Psoas muscle (tissue), 8 donors: ENCODE results near the gene CCDC92B. TPM values are rescaled to one million over a fixed set of nuclear protein-coding genes. Genes with fewer than 3 reads are reported as not detected.

Experiments
- ATAC-seq, 4 donors: fragments of 200-7000 bp; cut with Tn5 transposase; one replicate each; pipeline ENCODE4 v1.9.1; 2020; ENCODE audit warnings: moderate library complexity in 3 of 4, mild to moderate bottlenecking in 2 of 4
- DNase-seq, 2 donors: peaks; one replicate each; pipeline ENCODE4 v3.0.0-alpha.2; 2020
- H3K27ac ChIP-seq: fragments of 200-600 bp; one replicate; pipeline ENCODE4 v1.8.0; 2022
- H3K27me3 ChIP-seq, 3 donors: fragments of 200-600 bp in 1 of 3; one replicate each; pipeline versions ENCODE4 v1.6.1 to v1.8.0; 2013 to 2022; ENCODE audit warnings: low read length in 2 of 3, mild to moderate bottlenecking in 2 of 3, moderate library complexity in 1 of 3; ENCODE audit not compliant: insufficient read depth in 3 of 3
- H3K36me3 ChIP-seq, 2 donors: fragments of 200-600 bp in 1 of 2; one replicate each; pipeline versions ENCODE4 v1.6.1 to v1.8.0; 2013 to 2022; ENCODE audit warnings: low read depth in 1 of 2, mild to moderate bottlenecking in 1 of 2, moderate library complexity in 1 of 2; ENCODE audit not compliant: insufficient read depth in 1 of 2
- H3K4me1 ChIP-seq: fragments of 200-600 bp; one replicate; pipeline ENCODE4 v1.8.0; 2022
- H3K4me3 ChIP-seq: fragments of 200-600 bp; one replicate; pipeline ENCODE4 v1.8.0; 2022; ENCODE audit warnings: mild to moderate bottlenecking
- H3K9me3 ChIP-seq: fragments of 200-600 bp; one replicate; pipeline ENCODE4 v1.8.0; 2022
- CTCF ChIP-seq: fragments of 200-600 bp; IDR thresholded peaks from one replicate; pipeline ENCODE4 v1.8.0; 2022; ENCODE audit warnings: antibody characterized with exemption
- WGBS, 3 donors: extraction: QIAGEN DNeasy Blood & Tissue Kit; methylation state at CpG; one replicate each; pipeline versions ENCODE4 v1.1.6 to v1.1.7; 2013; 5-methylcytosine and 5-hydroxymethylcytosine counted together
- intact Hi-C, 2 donors: fragments of 100-400 bp; cut with DNase I; formaldehyde crosslinking; loops; one replicate each; pipeline versions ENCODE4 v1.11.0 to v1.14.2; 2022
- polyA plus RNA-seq, 3 donors: library from polyadenylated mRNA; stranded (reverse); fragments of 200-250 nt; gene quantifications; one replicate each; pipeline ENCODE4 v1.2.3, GENCODE V29; 2013
- total RNA-seq, 4 donors: library from RNA; stranded (reverse); fragmentation: NEBNext Ultra II Directional in 2 of 4; extraction: Animal tissue kit (Norgen Biotek cat#: 25700) in 2 of 4; gene quantifications; one replicate each; pipeline versions ENCODE4 v1.2.1 to v1.2.4, GENCODE V29; 2021 to 2023
- donor health status: healthy with polysubstance abuse.
- donor health status: DM: no; HTN: no; CAD: no; lungs with moderate emphysema.
- donor health status: Bipolar disorder and iron deficiency.
- donor health status: healthy.
- donor health status: DM: yes; HTN: yes; CAD: no.
- donor health status: DM: no; HTN: no; CAD: no.
- donor health status: DM: no; HTN: no; CAD: no.
- donor health status: DM: yes; HTN: yes; CAD: no.

CCDC92B gene
- total and polyA plus RNA-seq, 7 donors, result 0.01 to 0.23 (median 0.07) TPM; not detected in 3

GRCh38 chr17:2690165-2691068 lies 59.0 kb downstream of the CCDC92B start:
- ATAC-seq (no peak), DNase-seq (peak in 1 of 2 donors; percentile 59)
- no peak for TF ChIP-seq CTCF
- Histone ChIP-seq H3K9me3 (no peaks in the 10 kb centered on the region), H3K4me3 (no peak overlapping the region), H3K27me3 (no peaks in the 10 kb centered on the region), H3K27ac (peak overlapping the region; percentile 9), H3K36me3 (peaks cover 0 to 53% of the 10 kb centered on the region in 2 donors), H3K4me1 (peaks cover 38% of the 10 kb centered on the region)
- WGBS, 3 donors, result 82 to 86% (median 83%) methylated on average over 51 to 55 of the region's 55 CpGs
- intact Hi-C loops, result no loop called here

- ATAC-seq, result no peak
These were observed 59.9 kb downstream of the CCDC92B start for GRCh38 chr17:2689411-2690164.

GRCh38 chr17:2688351-2689342 lies 60.8 kb downstream of the CCDC92B start:
- no peak for TF ChIP-seq CTCF
- ATAC-seq (peak; percentile 36 to 65 (median 52)), DNase-seq (peak in 1 of 2 donors; percentile 74)
- H3K27me3 ChIP-seq, result no peaks in the 10 kb centered on the region
- peaks cover 38% of the 10 kb centered on the region for H3K4me1 ChIP-seq
- intact Hi-C loops, result no loop called here
- H3K27ac ChIP-seq, result peak overlapping the region; percentile 73
- H3K4me3 ChIP-seq, result no peak overlapping the region
- peaks cover 0 to 53% of the 10 kb centered on the region in 2 donors for H3K36me3 ChIP-seq
- 34 to 60% (median 37%) methylated on average over 27 of the region's 27 CpGs for WGBS, 3 donors
- H3K9me3 ChIP-seq, result no peaks in the 10 kb centered on the region

More at GRCh38 chr17:2689411-2690164, 59.9 kb downstream of the CCDC92B start:
- Histone ChIP-seq H3K27me3 (no peaks in the 10 kb centered on the region), H3K27ac (peak overlapping the region; percentile 73), H3K9me3 (no peaks in the 10 kb centered on the region), H3K4me3 (no peak overlapping the region), H3K36me3 (peaks cover 0 to 53% of the 10 kb centered on the region in 2 donors), H3K4me1 (peaks cover 38% of the 10 kb centered on the region)
- peak in 1 of 2 donors; percentile 59 for DNase-seq
- 67 to 79% (median 70%) methylated on average over 32 to 40 of the region's 40 CpGs for WGBS, 3 donors
- no peak for TF ChIP-seq CTCF
- intact Hi-C loops, result no loop called here

- peak overlapping the region; percentile 73 for H3K27ac ChIP-seq
- peaks cover 38% of the 10 kb centered on the region for H3K4me1 ChIP-seq
- no peak for TF ChIP-seq CTCF
- peaks cover 0 to 53% of the 10 kb centered on the region in 2 donors for H3K36me3 ChIP-seq
- no peak overlapping the region for H3K4me3 ChIP-seq
- H3K9me3 ChIP-seq, result no peaks in the 10 kb centered on the region
- DNase-seq (no peak), ATAC-seq (no peak)
- no peaks in the 10 kb centered on the region for H3K27me3 ChIP-seq
- intact Hi-C loops, result loop anchor here (2.0 kb wide), 1 partner anchor 20 kb away; no protein-coding TSS in a partner anchor
- 52 to 81% (median 58%) methylated on average over 6 of the region's 6 CpGs for WGBS, 3 donors
These were observed 62.4 kb downstream of the CCDC92B start for GRCh38 chr17:2687074-2687418.
